OCI-LY7 (cell line): Measurements from ENCODE around the gene HEMGN. TPM values are rescaled to one million over a fixed set of nuclear protein-coding genes. Genes with fewer than 3 reads are reported as not detected.

ENCODE experiments used
- BruUV-seq: library from RNA; stranded (reverse); fragments of 400-500 nt; replicated peaks from 2 replicates; lab custom pipeline; 2021; lab: Mats Ljungman, UMichigan
- CTCF ChIA-PET: fragments of 300-600 bp; sonication (Branson Sonifier 250); formaldehyde crosslinking; loops from one replicate; lab custom pipeline; 2022; ENCODE audit warnings: antibody characterized with exemption; ENCODE audit not compliant: unreplicated experiment; lab: Charles Lee
- POLR2A ChIA-PET: fragments of 300-600 bp; sonication (Branson Sonifier 250); formaldehyde crosslinking; loops from one replicate; lab custom pipeline; 2022; ENCODE audit warnings: antibody characterized with exemption; lab: Charles Lee
- DNase-seq: peaks from one replicate; pipeline ENCODE4 v3.0.0-alpha.2; 2015; ENCODE audit warnings: low spot score
- H2AFZ ChIP-seq: fragments of 200-600 bp; sonication (generic), shearing (Covaris generic); 2 replicates; pipeline ENCODE4 v1.6.1; 2014; ENCODE audit warnings: mild to moderate bottlenecking, antibody characterized with exemption, low read length, moderate library complexity
- H3K27ac ChIP-seq: fragments of 200-600 bp; sonication (generic); 2 replicates; pipeline ENCODE4 v1.5.1; 2014; ENCODE audit warnings: mixed run types, low read depth, mild to moderate bottlenecking, moderate library complexity, low read length, inconsistent platforms; ENCODE audit not compliant: poor library complexity, severe bottlenecking
- H3K36me3 ChIP-seq: fragments of 200-600 bp; sonication (generic); 2 replicates; pipeline ENCODE4 v1.6.1; 2014; ENCODE audit warnings: mild to moderate bottlenecking, antibody characterized with exemption, low read length, moderate library complexity, mixed read lengths; ENCODE audit not compliant: insufficient read depth
- H3K4me1 ChIP-seq: fragments of 200-600 bp; sonication (generic); 2 replicates; pipeline ENCODE4 v1.5.1; 2014; ENCODE audit warnings: mild to moderate bottlenecking, low read length; ENCODE audit not compliant: insufficient read depth, poor library complexity, severe bottlenecking
- H3K4me2 ChIP-seq: fragments of 200-600 bp; sonication (generic); 2 replicates; pipeline ENCODE4 v1.6.1; 2014; ENCODE audit warnings: mild to moderate bottlenecking, low read length
- H3K4me3 ChIP-seq: fragments of 200-600 bp; sonication (generic); 2 replicates; pipeline ENCODE4 v1.5.1; 2014; ENCODE audit warnings: mild to moderate bottlenecking, low read depth, low read length; ENCODE audit not compliant: poor library complexity, severe bottlenecking
- H3K79me2 ChIP-seq: fragments of 200-600 bp; sonication (generic); 2 replicates; pipeline ENCODE4 v1.6.1; 2016; ENCODE audit warnings: low read depth, mild to moderate bottlenecking, low read length, moderate library complexity, mixed read lengths; ENCODE audit not compliant: insufficient read depth
- H3K9me2 ChIP-seq: fragments of 200-600 bp; sonication (generic); 2 replicates; pipeline ENCODE4 v1.6.1; 2016; ENCODE audit warnings: mild to moderate bottlenecking, low read length, mixed read lengths; ENCODE audit not compliant: insufficient read depth
- H3K9me3 ChIP-seq: fragments of 200-600 bp; sonication (generic); 2 replicates; pipeline ENCODE4 v1.6.1; 2014; ENCODE audit warnings: mild to moderate bottlenecking, mixed run types, low read length, mixed read lengths
- H4K20me1 ChIP-seq: fragments of 200-600 bp; sonication (generic); 2 replicates; pipeline ENCODE4 v1.6.1; 2014; ENCODE audit warnings: mild to moderate bottlenecking, antibody characterized with exemption, low read length, moderate library complexity, mixed read lengths; ENCODE audit not compliant: insufficient read depth
- CTCF ChIP-seq: fragments of 200-600 bp; sonication (generic); conservative IDR thresholded peaks from 2 replicates; pipeline ENCODE4 v1.5.1; 2014; ENCODE audit warnings: mild to moderate bottlenecking, antibody characterized with exemption, low read length, moderate library complexity, mixed read lengths
- EZH2phosphoT487 ChIP-seq: fragments of 200-600 bp; sonication (generic); IDR thresholded peaks from 2 replicates; pipeline ENCODE4 v1.6.1; 2018; ENCODE audit warnings: low read depth, borderline replicate concordance, mild to moderate bottlenecking, mixed run types, antibody characterized with exemption, low read length, moderate library complexity, mixed read lengths
- intact Hi-C: fragments of 100-400 bp; cut with micrococcal nuclease; formaldehyde crosslinking; loops from one replicate; pipeline ENCODE4 v1.10.0; 2022; ENCODE audit not compliant: unreplicated experiment
- total RNA-seq, 2 experiments: library from RNA; depleted of rRNA in 1 of 2; stranded (reverse); fragments of >200 nt in 1 of 2; shearing (Covaris generic) in 1 of 2; gene quantifications; 2 replicates each; pipeline ENCODE4 v1.2.3, GENCODE V29; 2014 to 2022

The HEMGN gene
- total RNA-seq, 2 experiments from 2014 or later: 3.8 to 5.4 TPM

GRCh38 chr9:97911528-97911927 lies 26.4 kb downstream of the HEMGN start:
- H3K27ac ChIP-seq: no peak overlapping the region
- ChIA-PET CTCF (no interaction called here), POLR2A (no interaction called here)
- DNase-seq: no peak
- H3K4me2 ChIP-seq: no peak overlapping the region
- no peaks in the 10 kb centered on the region for H4K20me1 ChIP-seq
- H3K9me3 ChIP-seq: no peaks in the 10 kb centered on the region
- no peaks in the 10 kb centered on the region for H3K79me2 ChIP-seq
- peaks cover 86% of the 10 kb centered on the region for H3K36me3 ChIP-seq
- H3K4me3 ChIP-seq: no peak overlapping the region
- no peak for TF ChIP-seq EZH2phosphoT487
- TF ChIP-seq CTCF: no peak
- no peak overlapping the region for H2AFZ ChIP-seq
- BruUV-seq: no TSS peak
- H3K4me1 ChIP-seq: peaks cover 8% of the 10 kb centered on the region
- intact Hi-C loops: no loop called here
- no peaks in the 10 kb centered on the region for H3K9me2 ChIP-seq

GRCh38 chr9:97910357-97910756 lies 27.6 kb downstream of the HEMGN start:
- H3K9me3 ChIP-seq: no peaks in the 10 kb centered on the region
- no TSS peak for BruUV-seq
- intact Hi-C loops: no loop called here
- peaks cover 93% of the 10 kb centered on the region for H3K36me3 ChIP-seq
- H2AFZ ChIP-seq: no peak overlapping the region
- CTCF ChIA-PET: no interaction called here
- no peak for DNase-seq
- POLR2A ChIA-PET: interaction anchor here (1.2 kb wide), 1 partner anchor 10 kb away, joined by 3 read pairs; no protein-coding TSS in a partner anchor
- no peak overlapping the region for H3K4me2 ChIP-seq
- no peak overlapping the region for H3K4me3 ChIP-seq
- no peaks in the 10 kb centered on the region for H4K20me1 ChIP-seq
- H3K4me1 ChIP-seq: peaks cover 8% of the 10 kb centered on the region
- H3K27ac ChIP-seq: no peak overlapping the region
- TF ChIP-seq CTCF: no peak
- TF ChIP-seq EZH2phosphoT487: no peak
- no peaks in the 10 kb centered on the region for H3K9me2 ChIP-seq
- H3K79me2 ChIP-seq: 0 out of 2 replicates have a peak, but pooled peaks cover 3% of the 10 kb centered on the region

- Histone ChIP-seq H2AFZ (no peak overlapping the region), H3K36me3 (peaks cover 88% of the 10 kb centered on the region), H3K27ac (no peak overlapping the region), H3K79me2 (0 out of 2 replicates have a peak, but pooled peaks cover 4% of the 10 kb centered on the region), H4K20me1 (no peaks in the 10 kb centered on the region), H3K4me1 (peaks cover 8% of the 10 kb centered on the region), H3K4me3 (no peak overlapping the region), H3K4me2 (no peak overlapping the region), H3K9me3 (no peaks in the 10 kb centered on the region), H3K9me2 (no peaks in the 10 kb centered on the region)
- no peak for DNase-seq
- CTCF ChIA-PET: interaction anchor here (0.9 kb wide), 1 partner anchor 20 kb away, joined by 3 read pairs; no protein-coding TSS in a partner anchor
- no TSS peak for BruUV-seq
- POLR2A ChIA-PET: no interaction called here
- no peak for TF ChIP-seq CTCF
- no peak for TF ChIP-seq EZH2phosphoT487
- intact Hi-C loops: no loop called here
Observed at GRCh38 chr9:97908705-97909104, 29.3 kb downstream of the HEMGN start.
